Gastroesophageal sphincter (tissue), 4 donors: ENCODE data around the gene L3MBTL1. TPM values are rescaled to one million over a fixed set of nuclear protein-coding genes. Genes with fewer than 3 reads are reported as not detected.

ENCODE experiments used
- ATAC-seq: fragments of 150-250 bp; one replicate; pipeline ENCODE4 v1.9.1; 2016; ENCODE audit warnings: mild to moderate bottlenecking, moderate library complexity
- H3K27ac ChIP-seq, 4 donors: fragments of 200-600 bp; sonication (generic) in 3 of 4; 1 replicate in 3 of 4; 2 replicates in 1 of 4; pipeline ENCODE4 v1.5.1; 2016 to 2019
- H3K27me3 ChIP-seq: fragments of 200-600 bp; sonication (generic); one replicate; pipeline ENCODE4 v1.5.1; 2019
- H3K36me3 ChIP-seq, 2 donors: fragments of 200-600 bp; sonication (generic); one replicate each; pipeline ENCODE4 v1.5.1; 2019; ENCODE audit warnings: control low read depth in 1 of 2
- H3K4me1 ChIP-seq, 3 donors: fragments of 200-600 bp; sonication (generic); 1 replicate in 2 of 3; 2 replicates in 1 of 3; pipeline ENCODE4 v1.5.1; 2016 to 2019; ENCODE audit warnings: control low read depth in 2 of 3
- H3K4me3 ChIP-seq, 2 donors: fragments of 200-600 bp; sonication (generic); one replicate each; pipeline ENCODE4 v1.5.1; 2019; ENCODE audit warnings: mild to moderate bottlenecking in 1 of 2, moderate library complexity in 1 of 2
- H3K9me3 ChIP-seq, 3 donors: fragments of 200-600 bp; sonication (generic); one replicate each; pipeline ENCODE4 v1.5.1; 2017 to 2019; ENCODE audit warnings: control low read depth in 2 of 3
- EP300 ChIP-seq: sonication (generic); formaldehyde crosslinking; IDR thresholded peaks from one replicate; pipeline ENCODE4 v1.6.1; 2017; ENCODE audit warnings: antibody characterized with exemption, mild to moderate bottlenecking
- POLR2A ChIP-seq, 2 donors: fragments of 450-650 bp; IDR thresholded peaks; one replicate each; pipeline ENCODE4 v1.6.1; 2017; ENCODE audit warnings: antibody characterized with exemption in 2 of 2, mild to moderate bottlenecking in 2 of 2, moderate library complexity in 1 of 2
- POLR2AphosphoS5 ChIP-seq: sonication (generic); formaldehyde crosslinking; IDR thresholded peaks from one replicate; pipeline ENCODE4 v1.6.1; 2017; ENCODE audit warnings: antibody characterized with exemption
- WGBS, 2 donors: methylation state at CpG; one replicate each; pipeline ENCODE4 v1.1.5; 2018; ENCODE audit warnings: low coverage in 1 of 2; 5-methylcytosine and 5-hydroxymethylcytosine counted together
- total RNA-seq, 4 donors: library from RNA; depleted of rRNA; stranded (reverse); fragments of >200 nt; gene quantifications; one replicate each; pipeline ENCODE4 v1.1.0, GENCODE V29; 2016
- TF ChIP-seq, protein P1 (sequence below), 4 experiments: fragments of 200-600 bp in 2 of 4; fragments of 450-650 bp in 2 of 4; sonication (generic) in 1 of 4; IDR thresholded peaks; one replicate each; pipeline ENCODE4 v1.5.1; 2017 to 2019; ENCODE audit warnings: antibody characterized with exemption in 4 of 4, mild to moderate bottlenecking in 2 of 4, moderate library complexity in 2 of 4

The L3MBTL1 gene
- total RNA-seq, 4 donors from 2014 or later: 7.5 to 34.7 (median 15.7) TPM

DNA sequence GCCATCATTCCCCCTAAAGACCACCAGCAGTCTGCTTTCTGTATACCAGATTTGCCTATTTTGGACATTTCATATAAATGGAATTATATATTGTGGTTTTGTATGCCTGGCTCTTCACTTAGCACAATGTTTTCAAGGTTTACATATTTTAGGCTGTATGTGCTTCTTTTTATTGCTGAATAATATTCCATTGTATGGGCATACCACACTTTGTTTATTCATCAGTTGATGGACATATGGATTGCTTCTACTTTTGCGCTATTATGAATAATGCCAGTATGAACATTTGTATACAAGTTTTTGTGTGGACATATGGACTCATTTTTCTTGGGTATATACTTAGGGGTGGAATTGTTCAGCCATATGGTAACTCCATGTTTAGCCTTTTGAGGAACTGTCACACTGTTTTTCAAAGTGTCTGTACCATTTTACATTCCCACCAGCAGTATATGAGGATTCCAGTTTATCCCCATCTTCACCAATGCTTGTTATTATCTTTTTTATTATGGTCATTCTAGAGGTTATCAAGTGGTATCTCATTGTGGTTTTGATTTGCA, 12.7 kb downstream of the L3MBTL1 start:
- Histone ChIP-seq H3K27ac (no peak overlapping the region), H3K9me3 (peaks cover 0 to 10% (median 0%) of the 10 kb centered on the region in 3 donors), H3K4me1 (peaks cover 0 to 9% (median 0%) of the 10 kb centered on the region in 3 donors), H3K27me3 (no peaks in the 10 kb centered on the region), H3K36me3 (peaks cover 0 to 14% of the 10 kb centered on the region in 2 donors), H3K4me3 (no peak overlapping the region)
- 100% methylated on average over 1 of the region's 1 CpG for WGBS, 2 donors
- ATAC-seq: no peak
- TF ChIP-seq POLR2AphosphoS5 (no peak), EP300 (no peak), POLR2A (IDR thresholded peaks at IDR 0.05) (no peak)
- TF ChIP-seq, protein P1, sequence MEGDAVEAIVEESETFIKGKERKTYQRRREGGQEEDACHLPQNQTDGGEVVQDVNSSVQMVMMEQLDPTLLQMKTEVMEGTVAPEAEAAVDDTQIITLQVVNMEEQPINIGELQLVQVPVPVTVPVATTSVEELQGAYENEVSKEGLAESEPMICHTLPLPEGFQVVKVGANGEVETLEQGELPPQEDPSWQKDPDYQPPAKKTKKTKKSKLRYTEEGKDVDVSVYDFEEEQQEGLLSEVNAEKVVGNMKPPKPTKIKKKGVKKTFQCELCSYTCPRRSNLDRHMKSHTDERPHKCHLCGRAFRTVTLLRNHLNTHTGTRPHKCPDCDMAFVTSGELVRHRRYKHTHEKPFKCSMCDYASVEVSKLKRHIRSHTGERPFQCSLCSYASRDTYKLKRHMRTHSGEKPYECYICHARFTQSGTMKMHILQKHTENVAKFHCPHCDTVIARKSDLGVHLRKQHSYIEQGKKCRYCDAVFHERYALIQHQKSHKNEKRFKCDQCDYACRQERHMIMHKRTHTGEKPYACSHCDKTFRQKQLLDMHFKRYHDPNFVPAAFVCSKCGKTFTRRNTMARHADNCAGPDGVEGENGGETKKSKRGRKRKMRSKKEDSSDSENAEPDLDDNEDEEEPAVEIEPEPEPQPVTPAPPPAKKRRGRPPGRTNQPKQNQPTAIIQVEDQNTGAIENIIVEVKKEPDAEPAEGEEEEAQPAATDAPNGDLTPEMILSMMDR (IDR thresholded peaks at IDR 0.05): no peak

DNA sequence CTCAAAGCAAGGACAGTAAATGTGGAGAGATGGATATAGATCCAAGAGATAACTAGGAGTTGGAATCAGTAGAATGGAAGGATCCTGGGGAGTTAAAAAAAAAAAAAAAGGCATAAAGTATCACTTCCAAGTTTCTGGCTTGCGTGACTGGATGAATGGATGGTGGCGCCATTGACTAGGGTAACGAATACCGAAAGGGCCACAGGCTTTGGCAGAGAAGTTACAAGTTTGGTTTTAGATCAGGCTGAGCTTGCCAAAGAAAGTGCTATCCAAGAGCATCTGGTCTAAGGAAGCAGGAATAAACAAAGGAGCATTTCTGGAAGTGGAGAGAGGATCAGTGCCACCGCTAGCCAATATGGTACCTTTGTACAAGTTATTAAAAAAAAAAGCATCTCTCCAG, 17.5 kb downstream of the L3MBTL1 start:
- peaks cover 0 to 2% (median 0%) of the 10 kb centered on the region in 3 donors for H3K9me3 ChIP-seq
- H3K27me3 ChIP-seq: no peaks in the 10 kb centered on the region
- H3K36me3 ChIP-seq: peaks cover 0 to 16% of the 10 kb centered on the region in 2 donors
- TF ChIP-seq POLR2AphosphoS5: no peak
- WGBS, 2 donors: 78 to 95% methylated on average over 1 to 5 of the region's 5 CpGs
- no peak for ATAC-seq
- H3K27ac ChIP-seq: no peak overlapping the region
- H3K4me1 ChIP-seq: no peaks in the 10 kb centered on the region
- no peak overlapping the region for H3K4me3 ChIP-seq

DNA sequence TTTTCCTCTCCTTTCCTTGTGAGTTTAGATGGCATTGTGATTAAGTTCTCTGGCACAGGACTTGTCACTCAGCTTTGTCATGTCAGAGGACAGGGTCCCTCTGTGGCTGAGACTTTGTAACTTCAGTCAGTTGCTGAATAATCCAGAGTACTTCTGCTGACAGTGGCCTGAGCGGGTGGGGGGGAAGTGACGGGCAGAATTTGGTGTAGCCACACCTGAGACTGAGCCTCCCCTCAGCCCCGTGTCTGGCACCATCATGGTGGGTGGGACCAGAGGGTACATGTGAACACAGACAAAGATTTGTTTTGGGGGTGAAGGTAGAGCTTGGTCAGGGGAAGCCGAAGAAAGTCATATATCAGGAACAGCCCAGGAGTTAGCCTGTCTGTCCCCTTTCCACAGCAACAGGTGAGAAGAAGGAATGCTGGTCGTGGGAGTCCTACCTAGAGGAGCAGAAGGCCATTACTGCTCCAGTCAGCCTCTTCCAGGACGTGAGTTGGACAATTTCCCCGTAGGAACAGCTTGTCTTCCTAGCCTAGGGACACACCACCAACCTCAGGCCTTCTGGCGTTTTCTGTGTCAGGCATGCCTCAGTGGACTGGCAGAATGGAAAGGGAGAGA, 20.9 kb downstream of the L3MBTL1 start:
- H3K4me1 ChIP-seq: no peaks in the 10 kb centered on the region
- no peak overlapping the region for H3K27ac ChIP-seq
- no peaks in the 10 kb centered on the region for H3K9me3 ChIP-seq
- H3K36me3 ChIP-seq: peaks cover 0 to 23% of the 10 kb centered on the region in 2 donors
- no peaks in the 10 kb centered on the region for H3K27me3 ChIP-seq
- no peak for ATAC-seq
- no peak overlapping the region for H3K4me3 ChIP-seq
- no peak for TF ChIP-seq EP300
- WGBS, 2 donors: 82 to 95% methylated on average over 4 to 5 of the region's 8 CpGs

DNA sequence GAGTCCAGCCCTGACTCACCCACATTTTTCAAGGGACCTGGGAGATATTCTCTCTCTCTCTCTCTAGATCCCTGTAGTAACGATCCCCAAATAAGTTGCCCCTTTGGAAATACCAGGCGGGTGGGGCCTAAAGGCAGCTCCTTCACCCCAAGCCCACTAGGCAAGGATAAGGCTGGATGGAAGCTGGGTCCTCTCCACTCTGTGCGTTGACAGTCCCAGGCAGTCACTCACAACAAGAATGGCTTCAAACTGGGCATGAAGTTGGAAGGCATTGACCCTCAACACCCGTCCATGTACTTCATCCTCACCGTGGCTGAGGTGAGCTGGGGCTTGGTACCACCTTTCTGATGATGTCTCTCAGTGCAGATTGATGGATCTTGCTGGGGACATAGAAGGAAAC, 21.6 kb downstream of the L3MBTL1 start:
- no peaks in the 10 kb centered on the region for H3K27me3 ChIP-seq
- ATAC-seq: no peak
- 83% methylated on average over 5 of the region's 5 CpGs; no CpG with 5 or more reads in 1 of the 2 donors for WGBS, 2 donors
- no peak for TF ChIP-seq POLR2AphosphoS5
- TF ChIP-seq EP300: no peak
- no peak for TF ChIP-seq POLR2A (IDR thresholded peaks at IDR 0.05)
- TF ChIP-seq, protein P1 (IDR thresholded peaks at IDR 0.05): no peak
- peaks cover 0 to 26% of the 10 kb centered on the region in 2 donors for H3K36me3 ChIP-seq
- no peak overlapping the region for H3K27ac ChIP-seq
- no peaks in the 10 kb centered on the region for H3K9me3 ChIP-seq
- H3K4me3 ChIP-seq: no peak overlapping the region
- H3K4me1 ChIP-seq: no peaks in the 10 kb centered on the region

DNA sequence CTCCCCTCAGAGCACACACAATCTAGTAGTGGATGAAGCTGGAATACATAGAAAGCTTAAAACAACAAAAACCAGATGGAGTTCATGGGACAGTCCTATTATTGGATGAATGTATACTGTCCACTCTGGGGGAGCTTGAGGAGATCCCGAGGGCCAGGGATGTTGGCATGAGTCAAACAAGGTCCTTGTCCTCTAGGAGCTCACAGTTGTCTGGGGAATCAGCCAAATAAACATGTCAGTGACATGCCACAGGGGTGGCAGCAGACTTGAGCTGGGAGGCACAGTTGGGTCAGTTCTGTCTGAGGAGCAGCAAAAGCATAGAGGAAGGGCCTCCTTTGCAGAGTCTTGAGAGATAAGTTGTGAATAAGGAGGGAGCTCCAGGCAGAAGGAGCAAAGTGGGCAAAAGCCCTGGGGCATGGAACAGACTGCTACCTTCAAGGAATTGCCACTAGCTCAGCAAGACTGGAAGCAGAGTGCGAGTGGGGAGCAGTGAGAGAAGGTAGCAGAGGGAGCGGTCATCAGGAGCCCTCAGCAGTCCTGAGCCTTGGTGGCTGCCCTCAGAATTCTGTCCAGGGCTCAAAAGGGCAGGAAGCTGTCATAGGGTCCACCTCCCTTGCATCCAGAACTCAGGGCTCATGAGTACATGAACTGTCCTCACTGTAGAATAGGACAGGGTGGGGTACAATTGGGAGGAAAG, 22.1 kb downstream of the L3MBTL1 start:
- H3K27me3 ChIP-seq: no peaks in the 10 kb centered on the region
- peaks cover 0 to 31% of the 10 kb centered on the region in 2 donors for H3K36me3 ChIP-seq
- no peak overlapping the region for H3K4me3 ChIP-seq
- H3K9me3 ChIP-seq: no peaks in the 10 kb centered on the region
- ATAC-seq: no peak
- H3K27ac ChIP-seq: no peak overlapping the region
- TF ChIP-seq POLR2AphosphoS5 (no peak), POLR2A (IDR thresholded peaks at IDR 0.05) (no peak), EP300 (no peak)
- TF ChIP-seq, protein P1 (IDR thresholded peaks at IDR 0.05): no peak
- no peaks in the 10 kb centered on the region for H3K4me1 ChIP-seq
- WGBS, 2 donors: 83 to 89% methylated on average over 2 to 3 of the region's 3 CpGs
